HEK293 (cell line): ENCODE results near the gene ACSBG1.

Experiments
- CTCF ChIA-PET: fragments of 350-600 bp; formaldehyde crosslinking; extraction: SDS; loops from one replicate; lab custom pipeline; 2021; ENCODE audit warnings: antibody characterized with exemption; lab: Yijun Ruan, JAX
- POLR2A ChIA-PET: fragments of 300-600 bp; formaldehyde crosslinking; extraction: SDS; loops from one replicate; lab custom pipeline; 2020; ENCODE audit warnings: antibody characterized with exemption, inconsistent platforms; lab: Yijun Ruan, JAX
- H3K27ac ChIP-seq: fragments of 200-500 bp; sonication (Bioruptor generic); 2 replicates; pipeline ENCODE4 v1.5.1; 2014; ENCODE audit warnings: low read depth, low read length, control low read depth, inconsistent platforms; ENCODE audit errors: extremely low read depth
- H3K36me3 ChIP-seq, 2 experiments: fragments of 200-500 bp in 1 of 2; sonication (Bioruptor generic) in 1 of 2; 1 replicate in 1 of 2; 2 replicates in 1 of 2; pipeline ENCODE4 v1.5.1; 2014 to 2017; ENCODE audit warnings: inconsistent platforms in 2 of 2, low read length in 2 of 2; ENCODE audit not compliant: control insufficient read depth in 2 of 2, insufficient read depth in 1 of 2
- H3K4me1 ChIP-seq: fragments of 200-500 bp; sonication (Bioruptor generic); 2 replicates; pipeline ENCODE4 v1.5.1; 2014; ENCODE audit warnings: mild to moderate bottlenecking, low read length, inconsistent platforms; ENCODE audit not compliant: control insufficient read depth, insufficient read depth
- H3K4me3 ChIP-seq: 2 replicates; pipeline ENCODE4 v1.5.1; 2011; ENCODE audit warnings: low read depth, mild to moderate bottlenecking, control low read depth, low read length, moderate library complexity
- H3K9me3 ChIP-seq: fragments of 200-500 bp; sonication (Bioruptor generic); 2 replicates; pipeline ENCODE4 v1.5.1; 2014; ENCODE audit warnings: low read depth, low read length, inconsistent platforms; ENCODE audit not compliant: control insufficient read depth, insufficient read depth
- HOXA7 ChIP-seq: sonication (generic); formaldehyde crosslinking; IDR thresholded peaks from 2 replicates; pipeline ENCODE4 v1.8.1; 2022; ENCODE audit warnings: missing genetic modification reagents, borderline replicate concordance
- KLF16 ChIP-seq: fragments of 450-650 bp; formaldehyde crosslinking; IDR thresholded peaks from 2 replicates; pipeline ENCODE4 v1.5.1; 2017; ENCODE audit warnings: missing biosample characterization, missing genetic modification characterization
- KLF8 ChIP-seq: fragments of 450-650 bp; formaldehyde crosslinking; IDR thresholded peaks from 2 replicates; pipeline ENCODE4 v1.5.1; 2016; ENCODE audit warnings: missing biosample characterization, missing genetic modification characterization
- SETDB1 ChIP-seq: IDR thresholded peaks from one replicate; pipeline ENCODE4 v1.6.1; 2017; ENCODE audit warnings: mild to moderate bottlenecking, low read length, moderate library complexity, mixed read lengths; ENCODE audit not compliant: insufficient read length
- SP2 ChIP-seq: fragments of 450-650 bp; formaldehyde crosslinking; IDR thresholded peaks from 2 replicates; pipeline ENCODE4 v1.5.1; 2016; ENCODE audit warnings: missing biosample characterization, missing genetic modification characterization
- SP7 ChIP-seq: fragments of 450-650 bp; formaldehyde crosslinking; IDR thresholded peaks from 2 replicates; pipeline ENCODE4 v1.5.1; 2016; ENCODE audit warnings: missing biosample characterization, missing genetic modification characterization
- ZBTB1 ChIP-seq: fragments of 450-650 bp; formaldehyde crosslinking; IDR thresholded peaks from 2 replicates; pipeline ENCODE4 v1.5.1; 2016; ENCODE audit warnings: missing biosample characterization, missing genetic modification characterization
- ZFHX2 ChIP-seq: fragments of 450-650 bp; formaldehyde crosslinking; conservative IDR thresholded peaks from 2 replicates; pipeline ENCODE4 v1.5.1; 2016; ENCODE audit warnings: missing biosample characterization, missing genetic modification characterization
- ZFP3 ChIP-seq: fragments of 450-650 bp; formaldehyde crosslinking; IDR thresholded peaks from 2 replicates; pipeline ENCODE4 v1.5.1; 2016; ENCODE audit warnings: low read depth, missing biosample characterization, missing genetic modification characterization
- ZFP37 ChIP-seq: fragments of 450-650 bp; formaldehyde crosslinking; IDR thresholded peaks from 2 replicates; pipeline ENCODE4 v1.5.1; 2016; ENCODE audit warnings: missing biosample characterization, missing genetic modification characterization
- ZNF155 ChIP-seq: fragments of 450-650 bp; formaldehyde crosslinking; IDR thresholded peaks from 2 replicates; pipeline ENCODE4 v1.5.1; 2016; ENCODE audit warnings: missing biosample characterization, missing genetic modification characterization
- ZNF341 ChIP-seq: fragments of 450-650 bp; formaldehyde crosslinking; IDR thresholded peaks from 2 replicates; pipeline ENCODE4; 2016; ENCODE audit warnings: low read depth, missing biosample characterization, missing genetic modification characterization
- ZNF433 ChIP-seq: fragments of 450-650 bp; formaldehyde crosslinking; IDR thresholded peaks from 2 replicates; pipeline ENCODE4 v1.5.1; 2016; ENCODE audit warnings: missing biosample characterization, missing genetic modification characterization, low read depth
- ZNF549 ChIP-seq: fragments of 450-650 bp; IDR thresholded peaks from 2 replicates; pipeline ENCODE4 v1.5.1; 2018; ENCODE audit warnings: missing biosample characterization, missing genetic modification characterization, mild to moderate bottlenecking, inconsistent platforms, moderate library complexity
- ZNF610 ChIP-seq: fragments of 450-650 bp; formaldehyde crosslinking; IDR thresholded peaks from 2 replicates; pipeline ENCODE4 v1.5.1; 2016; ENCODE audit warnings: missing biosample characterization, missing genetic modification characterization, borderline replicate concordance
- ZNF701 ChIP-seq: fragments of 450-650 bp; formaldehyde crosslinking; IDR thresholded peaks from 2 replicates; pipeline ENCODE4 v1.5.1; 2016; ENCODE audit warnings: missing biosample characterization, missing genetic modification characterization
- ZNF768 ChIP-seq: fragments of 450-650 bp; formaldehyde crosslinking; IDR thresholded peaks from 2 replicates; pipeline ENCODE4 v1.5.1; 2018; ENCODE audit warnings: missing biosample characterization, mild to moderate bottlenecking, missing genetic modification characterization
- TF ChIP-seq, protein P1 (sequence below): fragments of 450-650 bp; formaldehyde crosslinking; IDR thresholded peaks from 2 replicates; pipeline ENCODE4 v1.5.1; 2016; ENCODE audit warnings: missing biosample characterization, missing genetic modification characterization, borderline replicate concordance
- TF ChIP-seq, protein P2 (sequence below): fragments of 450-650 bp; formaldehyde crosslinking; IDR thresholded peaks from 2 replicates; pipeline ENCODE4 v1.5.1; 2017; ENCODE audit warnings: missing biosample characterization, missing genetic modification characterization
- TF ChIP-seq, protein P3 (sequence below): fragments of 450-650 bp; formaldehyde crosslinking; IDR thresholded peaks from 2 replicates; pipeline ENCODE4 v1.5.0; 2017; ENCODE audit warnings: missing biosample characterization, missing genetic modification characterization, borderline replicate concordance

Gene ACSBG1

DNA sequence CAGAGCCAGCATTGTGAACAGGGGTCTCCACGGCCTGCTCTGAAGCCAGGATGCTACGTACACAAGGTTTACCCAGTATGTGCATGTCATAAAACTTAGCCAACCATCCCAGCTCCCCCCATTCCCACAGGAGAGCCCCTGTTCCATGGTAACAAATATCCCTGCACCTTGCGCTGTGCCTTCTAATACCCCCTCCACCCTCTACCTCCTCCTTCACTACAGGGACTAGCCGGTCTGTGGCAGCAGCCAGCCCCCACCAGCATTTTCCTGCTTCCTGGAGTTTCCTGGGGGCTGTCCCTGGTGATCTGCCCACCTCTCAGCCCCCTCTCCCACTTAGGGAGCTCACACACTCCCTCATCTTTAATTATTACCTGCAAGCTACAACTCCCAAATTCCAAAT is 20.4 kb downstream of the ACSBG1 start:
- ChIA-PET POLR2A (no interaction called here), CTCF (interaction anchor here (1.2 to 8.1 kb wide), 5 partner anchors 14 to 105 kb away, joined by 3 to 56 read pairs (median 6); no protein-coding TSS in a partner anchor)
- Histone ChIP-seq H3K36me3 (no peaks in the 10 kb centered on the region), H3K4me1 (peaks cover 12% of the 10 kb centered on the region), H3K9me3 (no peaks in the 10 kb centered on the region), H3K4me3 (no peak overlapping the region), H3K27ac (no peak overlapping the region)
- TF ChIP-seq ZNF341 (peak; percentile 63; the same call in 1 of the 2 replicates), ZNF610 (tag by site-specific recombination) (no peak)

DNA sequence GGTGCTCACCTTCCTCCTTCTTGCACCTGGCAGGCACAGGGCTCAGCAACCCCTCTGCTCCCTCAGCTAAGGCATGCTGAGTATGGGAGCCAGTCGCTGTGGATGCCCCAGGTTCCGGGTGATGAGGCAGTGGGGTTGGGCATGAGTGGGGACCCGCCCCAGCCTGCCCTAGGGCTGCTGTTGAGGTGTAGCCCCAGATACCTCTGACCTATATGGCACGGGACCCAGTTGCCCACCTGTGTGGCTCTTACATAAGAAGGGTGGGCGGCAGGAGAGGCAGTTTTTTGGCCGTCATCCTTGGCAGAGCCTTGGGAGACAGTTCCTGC is 21.0 kb downstream of the ACSBG1 start:
- TF ChIP-seq, protein P1, sequence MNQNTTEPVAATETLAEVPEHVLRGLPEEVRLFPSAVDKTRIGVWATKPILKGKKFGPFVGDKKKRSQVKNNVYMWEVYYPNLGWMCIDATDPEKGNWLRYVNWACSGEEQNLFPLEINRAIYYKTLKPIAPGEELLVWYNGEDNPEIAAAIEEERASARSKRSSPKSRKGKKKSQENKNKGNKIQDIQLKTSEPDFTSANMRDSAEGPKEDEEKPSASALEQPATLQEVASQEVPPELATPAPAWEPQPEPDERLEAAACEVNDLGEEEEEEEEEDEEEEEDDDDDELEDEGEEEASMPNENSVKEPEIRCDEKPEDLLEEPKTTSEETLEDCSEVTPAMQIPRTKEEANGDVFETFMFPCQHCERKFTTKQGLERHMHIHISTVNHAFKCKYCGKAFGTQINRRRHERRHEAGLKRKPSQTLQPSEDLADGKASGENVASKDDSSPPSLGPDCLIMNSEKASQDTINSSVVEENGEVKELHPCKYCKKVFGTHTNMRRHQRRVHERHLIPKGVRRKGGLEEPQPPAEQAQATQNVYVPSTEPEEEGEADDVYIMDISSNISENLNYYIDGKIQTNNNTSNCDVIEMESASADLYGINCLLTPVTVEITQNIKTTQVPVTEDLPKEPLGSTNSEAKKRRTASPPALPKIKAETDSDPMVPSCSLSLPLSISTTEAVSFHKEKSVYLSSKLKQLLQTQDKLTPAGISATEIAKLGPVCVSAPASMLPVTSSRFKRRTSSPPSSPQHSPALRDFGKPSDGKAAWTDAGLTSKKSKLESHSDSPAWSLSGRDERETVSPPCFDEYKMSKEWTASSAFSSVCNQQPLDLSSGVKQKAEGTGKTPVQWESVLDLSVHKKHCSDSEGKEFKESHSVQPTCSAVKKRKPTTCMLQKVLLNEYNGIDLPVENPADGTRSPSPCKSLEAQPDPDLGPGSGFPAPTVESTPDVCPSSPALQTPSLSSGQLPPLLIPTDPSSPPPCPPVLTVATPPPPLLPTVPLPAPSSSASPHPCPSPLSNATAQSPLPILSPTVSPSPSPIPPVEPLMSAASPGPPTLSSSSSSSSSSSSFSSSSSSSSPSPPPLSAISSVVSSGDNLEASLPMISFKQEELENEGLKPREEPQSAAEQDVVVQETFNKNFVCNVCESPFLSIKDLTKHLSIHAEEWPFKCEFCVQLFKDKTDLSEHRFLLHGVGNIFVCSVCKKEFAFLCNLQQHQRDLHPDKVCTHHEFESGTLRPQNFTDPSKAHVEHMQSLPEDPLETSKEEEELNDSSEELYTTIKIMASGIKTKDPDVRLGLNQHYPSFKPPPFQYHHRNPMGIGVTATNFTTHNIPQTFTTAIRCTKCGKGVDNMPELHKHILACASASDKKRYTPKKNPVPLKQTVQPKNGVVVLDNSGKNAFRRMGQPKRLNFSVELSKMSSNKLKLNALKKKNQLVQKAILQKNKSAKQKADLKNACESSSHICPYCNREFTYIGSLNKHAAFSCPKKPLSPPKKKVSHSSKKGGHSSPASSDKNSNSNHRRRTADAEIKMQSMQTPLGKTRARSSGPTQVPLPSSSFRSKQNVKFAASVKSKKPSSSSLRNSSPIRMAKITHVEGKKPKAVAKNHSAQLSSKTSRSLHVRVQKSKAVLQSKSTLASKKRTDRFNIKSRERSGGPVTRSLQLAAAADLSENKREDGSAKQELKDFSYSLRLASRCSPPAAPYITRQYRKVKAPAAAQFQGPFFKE = 0 out of 2 replicates have a peak, but pooled peaks have one; percentile 47
- TF ChIP-seq ZNF433 (tag by site-specific recombination) = no peak
- no peak for TF ChIP-seq SETDB1
- ChIA-PET CTCF (interaction anchor here (0.6 to 8.1 kb wide), 6 partner anchors 14 to 105 kb away, joined by 3 to 56 read pairs (median 4); no protein-coding TSS in a partner anchor), POLR2A (no interaction called here)
- H3K4me3 ChIP-seq = no peak overlapping the region
- H3K4me1 ChIP-seq = peaks cover 12% of the 10 kb centered on the region
- no peaks in the 10 kb centered on the region for H3K36me3 ChIP-seq
- no peak overlapping the region for H3K27ac ChIP-seq
- no peaks in the 10 kb centered on the region for H3K9me3 ChIP-seq

DNA sequence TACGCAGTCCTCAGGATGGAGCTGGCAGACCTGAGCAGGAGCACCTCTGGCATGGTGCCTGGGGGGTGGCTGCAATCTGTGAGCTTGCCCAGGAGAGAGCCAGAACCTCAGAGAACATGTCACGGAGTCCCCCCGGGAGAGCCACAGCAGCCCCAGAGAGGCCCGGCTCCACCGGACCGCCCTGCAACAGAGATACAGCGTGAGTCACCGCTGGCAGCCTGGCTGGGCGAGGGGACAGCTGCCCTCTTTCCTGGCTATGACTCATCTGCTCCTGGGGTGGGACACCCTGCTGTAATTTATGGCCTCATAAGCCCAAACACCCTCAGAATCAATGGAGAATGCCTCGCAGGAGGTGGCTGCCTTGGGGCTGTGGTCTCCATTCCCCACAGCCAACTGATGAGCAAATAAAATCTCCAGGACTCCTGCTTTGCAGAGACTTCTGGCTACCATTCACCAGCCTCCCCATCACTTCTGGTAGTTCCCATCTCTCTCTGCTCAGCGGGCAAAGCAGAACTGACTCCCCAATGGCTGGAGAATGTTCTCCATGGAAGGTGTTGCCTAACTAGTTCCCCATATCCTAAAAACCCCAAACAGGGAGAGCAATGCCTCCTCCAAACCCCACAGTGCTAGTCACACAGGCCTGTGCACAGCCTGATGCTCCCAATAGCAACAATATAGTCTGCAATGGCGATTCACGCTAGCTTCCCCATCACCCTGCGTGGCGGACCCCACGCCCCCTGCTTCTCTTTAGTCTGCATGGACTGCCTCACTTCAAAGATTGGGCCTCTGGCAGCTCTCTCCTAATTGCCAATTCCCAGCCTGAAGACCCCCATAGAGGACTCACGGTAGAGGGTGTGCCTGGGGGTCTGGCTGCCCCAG is 21.6 kb downstream of the ACSBG1 start:
- Histone ChIP-seq H3K4me3 (no peak overlapping the region), H3K4me1 (peaks cover 12% of the 10 kb centered on the region), H3K27ac (peak overlapping the region; percentile 25; the same call in 1 of the 2 replicates), H3K9me3 (no peaks in the 10 kb centered on the region), H3K36me3 (no peaks in the 10 kb centered on the region)
- ChIA-PET CTCF (interaction anchor here (0.5 to 8.1 kb wide), 8 partner anchors 14 to 213 kb away, joined by 3 to 56 read pairs (median 5); no protein-coding TSS in a partner anchor), POLR2A (interaction anchor here (0.6 to 2.0 kb wide), 3 partner anchors 11 to 87 kb away, joined by 3 to 8 read pairs (median 4); partner anchors contain the start of gene SKIC8)
- TF ChIP-seq HOXA7 (CRISPR knock-in tag) (no peak), SP7 (tag by site-specific recombination) (peak; percentile 95), ZFP37 (tag by site-specific recombination) (peak; percentile 56; the same call in 1 of the 2 replicates), ZNF549 (no peak), ZNF701 (tag by site-specific recombination) (0 out of 2 replicates have a peak, but pooled peaks have one; percentile 41), ZNF768 (tag by site-specific recombination) (no peak; the same call in 1 of the 2 replicates), ZBTB1 (0 out of 2 replicates have a peak, but pooled peaks have one; percentile 11), ZFHX2 (tag by site-specific recombination) (peak; percentile 58; the same call in 1 of the 2 replicates), SP2 (tag by site-specific recombination) (peak; percentile 57), KLF16 (tag by site-specific recombination) (peak; percentile 82), KLF8 (peak; percentile 78; the same call in 1 of the 2 replicates), ZNF155 (tag by site-specific recombination) (no peak), ZFP3 (tag by site-specific recombination) (no peak)
- TF ChIP-seq, protein P2, sequence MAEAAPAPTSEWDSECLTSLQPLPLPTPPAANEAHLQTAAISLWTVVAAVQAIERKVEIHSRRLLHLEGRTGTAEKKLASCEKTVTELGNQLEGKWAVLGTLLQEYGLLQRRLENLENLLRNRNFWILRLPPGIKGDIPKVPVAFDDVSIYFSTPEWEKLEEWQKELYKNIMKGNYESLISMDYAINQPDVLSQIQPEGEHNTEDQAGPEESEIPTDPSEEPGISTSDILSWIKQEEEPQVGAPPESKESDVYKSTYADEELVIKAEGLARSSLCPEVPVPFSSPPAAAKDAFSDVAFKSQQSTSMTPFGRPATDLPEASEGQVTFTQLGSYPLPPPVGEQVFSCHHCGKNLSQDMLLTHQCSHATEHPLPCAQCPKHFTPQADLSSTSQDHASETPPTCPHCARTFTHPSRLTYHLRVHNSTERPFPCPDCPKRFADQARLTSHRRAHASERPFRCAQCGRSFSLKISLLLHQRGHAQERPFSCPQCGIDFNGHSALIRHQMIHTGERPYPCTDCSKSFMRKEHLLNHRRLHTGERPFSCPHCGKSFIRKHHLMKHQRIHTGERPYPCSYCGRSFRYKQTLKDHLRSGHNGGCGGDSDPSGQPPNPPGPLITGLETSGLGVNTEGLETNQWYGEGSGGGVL (tag by site-specific recombination) = peak; percentile 90
- TF ChIP-seq, protein P3, sequence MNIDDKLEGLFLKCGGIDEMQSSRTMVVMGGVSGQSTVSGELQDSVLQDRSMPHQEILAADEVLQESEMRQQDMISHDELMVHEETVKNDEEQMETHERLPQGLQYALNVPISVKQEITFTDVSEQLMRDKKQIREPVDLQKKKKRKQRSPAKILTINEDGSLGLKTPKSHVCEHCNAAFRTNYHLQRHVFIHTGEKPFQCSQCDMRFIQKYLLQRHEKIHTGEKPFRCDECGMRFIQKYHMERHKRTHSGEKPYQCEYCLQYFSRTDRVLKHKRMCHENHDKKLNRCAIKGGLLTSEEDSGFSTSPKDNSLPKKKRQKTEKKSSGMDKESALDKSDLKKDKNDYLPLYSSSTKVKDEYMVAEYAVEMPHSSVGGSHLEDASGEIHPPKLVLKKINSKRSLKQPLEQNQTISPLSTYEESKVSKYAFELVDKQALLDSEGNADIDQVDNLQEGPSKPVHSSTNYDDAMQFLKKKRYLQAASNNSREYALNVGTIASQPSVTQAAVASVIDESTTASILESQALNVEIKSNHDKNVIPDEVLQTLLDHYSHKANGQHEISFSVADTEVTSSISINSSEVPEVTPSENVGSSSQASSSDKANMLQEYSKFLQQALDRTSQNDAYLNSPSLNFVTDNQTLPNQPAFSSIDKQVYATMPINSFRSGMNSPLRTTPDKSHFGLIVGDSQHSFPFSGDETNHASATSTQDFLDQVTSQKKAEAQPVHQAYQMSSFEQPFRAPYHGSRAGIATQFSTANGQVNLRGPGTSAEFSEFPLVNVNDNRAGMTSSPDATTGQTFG (tag by site-specific recombination) = no peak
